ENCODE results near the gene MED12L. TPM values are rescaled to one million over a fixed set of nuclear protein-coding genes. Genes with fewer than 3 reads are reported as not detected.

MED12L gene
- total RNA-seq, 1 experiment from 2014 or later: 3.0 TPM

GRCh38 chr3:151443583-151443982 lies 358.1 kb downstream of the MED12L start:
- no peak overlapping the region for H3K4me3 ChIP-seq
- no peak overlapping the region for H3K27ac ChIP-seq
- H3K27me3 ChIP-seq (ENCODE audit: insufficient read depth, low read depth): no peaks in the 10 kb centered on the region
- no TSS peak for BruUV-seq (replicated peaks)
- H3F3A ChIP-seq (ENCODE audit: insufficient read depth, low read depth): 0 out of 2 replicates have a peak, but pooled peaks cover 5% of the 10 kb centered on the region
- H4K20me1 ChIP-seq (ENCODE audit: insufficient read depth): no peaks in the 10 kb centered on the region
- TF ChIP-seq CTCF (conservative IDR thresholded peaks at IDR 0.05): no peak
- no peak for TF ChIP-seq EZH2 (IDR thresholded peaks at IDR 0.05; ENCODE audit: low read depth)
- no peaks in the 10 kb centered on the region for H3K9me2 ChIP-seq (ENCODE audit: insufficient read depth)
- no peak overlapping the region for H2AFZ ChIP-seq
- intact Hi-C loops (cut with micrococcal nuclease; ENCODE audit: unreplicated experiment): loop anchor here (5.0 kb wide), 1 partner anchor 1129 kb away; no protein-coding TSS in a partner anchor
- H3K36me3 ChIP-seq (ENCODE audit: low read depth): no peaks in the 10 kb centered on the region
- no peak overlapping the region for H3K4me2 ChIP-seq
- no peak for DNase-seq
- peaks cover 6% of the 10 kb centered on the region; the same call in 1 of the 2 replicates for H3K9me3 ChIP-seq (ENCODE audit: insufficient read depth, low read depth)
- H3K4me1 ChIP-seq (replicated peaks; ENCODE audit: insufficient read depth): peaks cover 13% of the 10 kb centered on the region
- ChIA-PET CTCF (no interaction called here), POLR2A (ENCODE audit: unreplicated experiment) (no interaction called here)
- no peaks in the 10 kb centered on the region for H3K79me2 ChIP-seq (ENCODE audit: low read depth)

- Histone ChIP-seq H3K9me3 (ENCODE audit: insufficient read depth, low read depth) (peaks cover 9% of the 10 kb centered on the region; the same call in 1 of the 2 replicates), H3K4me1 (replicated peaks; ENCODE audit: insufficient read depth) (peaks cover 13% of the 10 kb centered on the region), H3K27ac (no peak overlapping the region), H3K4me2 (no peak overlapping the region), H2AFZ (peak overlapping the region; percentile 54; the same call in 1 of the 2 replicates), H3K9me2 (ENCODE audit: insufficient read depth) (no peaks in the 10 kb centered on the region), H3F3A (ENCODE audit: insufficient read depth, low read depth) (0 out of 2 replicates have a peak, but pooled peaks cover 5% of the 10 kb centered on the region), H3K4me3 (no peak overlapping the region), H3K79me2 (ENCODE audit: low read depth) (no peaks in the 10 kb centered on the region), H4K20me1 (ENCODE audit: insufficient read depth) (no peaks in the 10 kb centered on the region), H3K36me3 (ENCODE audit: low read depth) (no peaks in the 10 kb centered on the region), H3K27me3 (ENCODE audit: insufficient read depth, low read depth) (no peaks in the 10 kb centered on the region)
- ChIA-PET POLR2A (ENCODE audit: unreplicated experiment) (no interaction called here), CTCF (no interaction called here)
- TF ChIP-seq CTCF (conservative IDR thresholded peaks at IDR 0.05): no peak
- TF ChIP-seq EZH2 (IDR thresholded peaks at IDR 0.05; ENCODE audit: low read depth): no peak
- intact Hi-C loops (cut with micrococcal nuclease; ENCODE audit: unreplicated experiment): no loop called here
- no TSS peak for BruUV-seq (replicated peaks)
- DNase-seq: peak; percentile 10 to 58
Observed at GRCh38 chr3:151445273-151446001, 360.0 kb downstream of the MED12L start.

GRCh38 chr3:151446002-151446340 lies 360.5 kb downstream of the MED12L start:
- H3K4me2 ChIP-seq: no peak overlapping the region
- H3K9me2 ChIP-seq (ENCODE audit: insufficient read depth): no peaks in the 10 kb centered on the region
- H4K20me1 ChIP-seq (ENCODE audit: insufficient read depth): no peaks in the 10 kb centered on the region
- intact Hi-C loops (cut with micrococcal nuclease; ENCODE audit: unreplicated experiment): no loop called here
- DNase-seq: no peak
- H3K36me3 ChIP-seq (ENCODE audit: low read depth): no peaks in the 10 kb centered on the region
- H3K27me3 ChIP-seq (ENCODE audit: insufficient read depth, low read depth): no peaks in the 10 kb centered on the region
- H3F3A ChIP-seq (ENCODE audit: insufficient read depth, low read depth): 0 out of 2 replicates have a peak, but pooled peaks cover 5% of the 10 kb centered on the region
- peaks cover 13% of the 10 kb centered on the region for H3K4me1 ChIP-seq (replicated peaks; ENCODE audit: insufficient read depth)
- peaks cover 9% of the 10 kb centered on the region; the same call in 1 of the 2 replicates for H3K9me3 ChIP-seq (ENCODE audit: insufficient read depth, low read depth)
- no peak overlapping the region for H3K27ac ChIP-seq
- POLR2A ChIA-PET (ENCODE audit: unreplicated experiment): no interaction called here
- TF ChIP-seq EZH2 (IDR thresholded peaks at IDR 0.05; ENCODE audit: low read depth): no peak
- TF ChIP-seq CTCF (conservative IDR thresholded peaks at IDR 0.05): no peak
- CTCF ChIA-PET: no interaction called here
- no TSS peak for BruUV-seq (replicated peaks)
- no peak overlapping the region for H3K4me3 ChIP-seq
- no peaks in the 10 kb centered on the region for H3K79me2 ChIP-seq (ENCODE audit: low read depth)
- H2AFZ ChIP-seq: no peak overlapping the region
